Renal pelvis (tissue), 4 donors: ENCODE results near the gene MPG. TPM values are rescaled to one million over a fixed set of nuclear protein-coding genes. Genes with fewer than 3 reads are reported as not detected.

Experiments used
- DNase-seq: peaks from one replicate; pipeline ENCODE4 v3.0.0-alpha.2; 2013
- polyA plus RNA-seq, 3 donors: library from polyadenylated mRNA; unstranded; fragments of 120-200 nt; gene quantifications; one replicate each; pipeline ENCODE4 v1.2.1, GENCODE V29; 2013; ENCODE audit not compliant: insufficient read length in 3 of 3

The MPG gene
- polyA plus RNA-seq, 3 donors = 26.9 to 32.2 (median 31.5) TPM

DNA sequence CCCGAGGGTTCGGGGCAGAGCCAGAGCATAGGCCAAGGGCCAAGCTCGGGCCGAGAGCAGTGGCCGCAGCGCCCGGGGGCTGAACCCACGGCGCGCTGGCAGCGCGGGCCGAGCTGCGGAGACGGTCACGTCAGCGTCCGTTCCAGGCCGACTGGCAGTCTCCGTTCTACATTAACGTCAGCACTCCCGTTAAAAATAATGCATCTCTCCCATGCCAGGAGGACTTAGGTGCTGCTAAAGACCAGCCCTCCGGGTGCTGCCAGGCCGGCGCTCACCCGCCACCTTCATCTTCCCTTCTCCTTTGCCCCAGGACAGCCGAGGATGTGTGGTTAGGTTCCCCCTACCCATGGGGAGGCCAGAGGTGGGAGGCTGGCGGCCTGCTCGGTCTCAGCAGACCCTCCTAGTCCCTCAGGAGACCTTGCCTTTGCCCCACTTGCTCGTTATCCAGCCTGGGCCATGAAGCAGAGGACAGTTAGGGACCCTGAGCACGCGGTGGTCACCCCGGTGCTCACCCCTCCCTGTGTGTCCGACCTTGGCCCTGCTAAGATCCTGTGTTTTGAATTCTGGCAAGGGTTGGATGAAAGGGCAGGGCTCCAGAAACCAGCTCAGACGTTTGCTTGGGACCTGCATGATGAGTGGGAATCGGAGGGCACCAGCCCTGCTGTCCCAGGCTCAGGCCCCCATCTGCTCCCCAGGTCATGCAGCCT, 572 bp downstream of the MPG start:
- no peak for DNase-seq

DNA sequence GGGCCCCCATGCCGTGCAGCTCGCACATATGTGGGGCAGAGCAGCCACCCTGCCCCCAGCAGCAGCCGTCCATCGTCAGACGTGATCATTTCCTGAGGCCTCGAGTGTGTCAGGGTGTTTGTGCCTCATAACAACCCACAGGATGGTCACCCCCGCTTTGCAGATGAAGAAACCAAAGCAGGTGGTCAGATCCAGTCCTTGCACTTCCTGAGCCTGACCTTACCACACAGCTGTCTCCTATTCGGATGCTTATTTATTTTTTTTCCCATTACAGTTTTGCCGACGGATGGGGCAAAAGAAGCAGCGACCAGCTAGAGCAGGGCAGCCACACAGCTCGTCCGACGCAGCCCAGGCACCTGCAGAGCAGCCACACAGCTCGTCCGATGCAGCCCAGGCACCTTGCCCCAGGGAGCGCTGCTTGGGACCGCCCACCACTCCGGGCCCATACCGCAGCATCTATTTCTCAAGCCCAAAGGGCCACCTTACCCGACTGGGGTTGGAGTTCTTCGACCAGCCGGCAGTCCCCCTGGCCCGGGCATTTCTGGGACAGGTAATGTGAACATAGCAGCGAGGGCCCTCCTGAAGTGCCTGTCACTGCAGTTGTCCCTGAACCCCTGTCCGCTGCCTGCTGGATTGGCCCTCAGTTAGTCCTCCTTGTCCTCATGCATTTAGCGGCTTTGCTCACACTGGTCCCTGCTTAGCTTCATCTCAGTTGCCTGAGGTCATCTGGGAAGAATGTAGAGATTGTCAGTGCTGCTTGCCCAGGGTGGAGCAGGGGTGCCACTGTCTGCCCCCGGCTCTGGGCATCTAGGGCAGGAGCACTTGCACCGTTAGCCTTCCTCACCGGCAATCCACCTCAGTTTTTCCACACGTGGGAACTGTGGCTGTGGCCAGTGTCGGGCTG, 1.4 kb downstream of the MPG start:
- no peak for DNase-seq

DNA sequence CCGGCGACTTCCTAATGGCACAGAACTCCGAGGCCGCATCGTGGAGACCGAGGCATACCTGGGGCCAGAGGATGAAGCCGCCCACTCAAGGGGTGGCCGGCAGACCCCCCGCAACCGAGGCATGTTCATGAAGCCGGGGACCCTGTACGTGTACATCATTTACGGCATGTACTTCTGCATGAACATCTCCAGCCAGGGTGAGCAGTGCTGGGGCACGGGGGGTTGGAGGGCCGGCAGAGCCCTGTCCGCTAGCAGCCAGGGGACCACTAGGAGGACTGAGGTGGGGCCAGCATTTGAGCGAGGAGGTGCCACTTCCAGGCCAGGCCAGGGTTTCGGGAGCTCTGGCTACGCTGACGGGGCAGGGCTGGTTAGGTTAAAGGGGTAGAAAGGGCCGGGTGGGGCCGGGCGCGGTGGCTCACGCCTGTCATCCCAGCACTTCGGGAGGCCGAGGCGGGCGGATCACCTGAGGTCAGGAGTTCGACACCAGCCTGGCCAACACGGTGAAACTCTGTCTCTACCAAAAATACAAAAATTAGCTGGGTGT, 5.1 kb downstream of the MPG start:
- no peak for DNase-seq

DNA sequence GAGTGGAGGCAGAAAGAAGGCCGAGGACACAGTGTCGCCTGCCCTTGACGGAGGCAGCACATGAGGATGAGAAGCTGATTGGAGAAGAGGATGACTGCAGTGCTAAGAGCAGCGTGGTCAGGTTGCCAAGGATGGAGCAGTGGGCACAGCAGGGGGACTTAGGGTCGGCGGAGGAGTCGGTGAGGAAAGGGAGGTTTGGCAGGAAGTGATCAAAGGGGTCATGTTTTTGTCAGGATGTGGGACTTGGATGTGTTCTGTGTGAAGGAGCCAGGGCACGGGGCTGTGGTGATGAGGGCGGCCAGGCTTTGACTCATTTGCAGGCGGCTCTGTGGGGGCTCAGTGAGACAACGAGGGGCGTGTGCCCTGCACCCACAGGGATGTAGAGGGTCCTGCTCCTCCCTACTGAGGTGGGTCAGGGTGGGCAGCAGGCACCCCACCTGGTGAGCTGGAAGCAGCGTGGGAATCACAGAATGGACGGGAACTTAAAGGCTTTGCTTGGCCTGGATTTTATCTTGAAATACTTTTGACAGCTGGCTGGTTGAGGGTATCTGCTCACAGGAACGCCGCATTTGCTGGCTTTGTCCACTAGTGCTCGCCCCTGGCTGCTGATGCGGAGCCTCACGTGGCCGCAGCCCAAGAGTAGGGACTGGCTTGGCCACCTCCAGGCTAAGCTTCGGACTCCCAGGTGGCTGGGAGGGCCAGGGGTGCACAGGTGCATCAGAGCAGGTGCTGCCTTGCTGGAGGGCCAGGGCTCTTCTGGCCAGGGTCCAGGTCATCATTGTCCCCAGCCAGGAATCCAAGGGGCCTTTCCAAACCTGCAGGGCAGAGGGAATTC, 6.0 kb downstream of the MPG start:
- DNase-seq = no peak

DNA sequence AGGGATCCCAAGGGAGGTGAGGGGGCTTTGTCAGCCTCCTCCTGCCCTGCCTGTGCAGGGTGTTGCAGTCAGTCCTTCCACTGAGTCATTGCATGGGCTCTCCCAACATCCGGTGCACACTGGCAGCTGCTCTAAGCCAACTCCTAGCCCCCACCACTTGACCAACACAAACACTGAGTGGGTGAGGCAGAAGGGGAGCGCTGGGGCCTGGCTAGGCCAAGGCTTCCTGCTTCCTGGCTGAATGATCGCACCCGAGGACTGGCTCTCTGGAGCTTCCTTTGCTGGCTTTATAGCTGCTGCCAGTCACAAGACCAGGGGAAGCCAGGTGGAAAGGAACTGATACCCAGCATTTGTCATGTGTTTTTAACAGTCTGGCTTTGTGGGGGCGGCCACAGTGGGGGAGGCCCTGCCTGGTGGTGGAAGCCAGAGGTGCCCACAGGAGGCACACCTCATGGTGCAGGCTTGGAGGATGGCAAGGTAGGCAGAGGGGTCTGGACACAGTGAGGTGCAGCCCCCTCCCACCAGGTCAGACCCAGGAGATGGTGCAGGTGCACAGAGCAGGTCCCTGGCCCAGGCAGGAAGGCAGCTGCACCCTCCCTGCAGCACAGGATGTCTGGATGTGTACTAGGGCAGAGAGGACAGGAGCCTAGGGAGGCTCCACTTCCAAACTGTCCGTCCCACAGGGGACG, 6.8 kb downstream of the MPG start:
- DNase-seq = peak; percentile 43

DNA sequence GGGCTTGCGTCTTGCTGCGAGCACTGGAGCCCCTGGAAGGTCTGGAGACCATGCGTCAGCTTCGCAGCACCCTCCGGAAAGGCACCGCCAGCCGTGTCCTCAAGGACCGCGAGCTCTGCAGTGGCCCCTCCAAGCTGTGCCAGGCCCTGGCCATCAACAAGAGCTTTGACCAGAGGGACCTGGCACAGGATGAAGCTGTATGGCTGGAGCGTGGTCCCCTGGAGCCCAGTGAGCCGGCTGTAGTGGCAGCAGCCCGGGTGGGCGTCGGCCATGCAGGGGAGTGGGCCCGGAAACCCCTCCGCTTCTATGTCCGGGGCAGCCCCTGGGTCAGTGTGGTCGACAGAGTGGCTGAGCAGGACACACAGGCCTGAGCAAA, 7.4 kb downstream of the MPG start:
- DNase-seq = no peak

DNA sequence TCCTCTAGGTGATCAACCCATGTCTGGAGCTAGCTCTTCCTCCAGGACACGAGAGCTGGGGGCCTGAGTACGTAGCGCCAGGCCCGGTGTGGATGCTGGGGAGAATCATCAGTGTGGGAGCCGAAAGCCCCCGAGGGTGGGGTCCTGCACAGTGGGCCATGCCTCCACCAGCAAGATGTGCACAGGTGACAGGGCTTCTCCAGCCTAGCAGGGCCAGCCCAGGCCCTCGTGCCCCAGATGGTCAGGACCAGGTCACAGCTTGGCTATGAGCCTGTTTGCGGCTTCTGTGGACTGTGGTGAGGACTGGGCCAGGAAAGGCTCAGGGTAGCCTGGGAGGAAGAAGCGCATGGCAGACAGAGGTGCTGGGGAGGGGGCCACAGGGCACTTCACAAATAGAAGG, 7.8 kb downstream of the MPG start:
- DNase-seq = no peak

DNA sequence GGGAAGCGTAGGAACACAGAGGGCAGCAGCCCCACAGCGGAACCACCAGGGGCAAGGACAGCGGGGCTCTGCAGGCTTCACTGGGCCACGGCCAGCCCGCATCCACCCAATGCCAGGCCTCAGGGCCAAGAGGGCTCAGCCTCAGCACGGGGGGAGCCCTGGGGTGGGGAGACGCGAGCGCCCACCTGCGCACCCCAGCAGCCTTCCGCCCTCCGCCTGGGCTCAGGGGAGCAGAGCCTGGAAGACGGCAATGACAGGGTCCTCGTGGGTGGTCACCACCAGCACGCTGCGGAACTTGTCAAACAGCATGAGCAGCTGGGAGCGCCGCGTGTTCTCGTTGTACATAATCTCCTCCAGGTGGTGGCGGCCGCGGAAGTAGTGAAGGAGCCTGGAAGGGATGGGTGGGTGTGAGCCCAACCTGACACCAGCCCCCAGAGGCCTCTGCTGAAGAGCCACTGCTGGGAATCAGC, 8.5 kb downstream of the MPG start:
- DNase-seq = no peak

DNA sequence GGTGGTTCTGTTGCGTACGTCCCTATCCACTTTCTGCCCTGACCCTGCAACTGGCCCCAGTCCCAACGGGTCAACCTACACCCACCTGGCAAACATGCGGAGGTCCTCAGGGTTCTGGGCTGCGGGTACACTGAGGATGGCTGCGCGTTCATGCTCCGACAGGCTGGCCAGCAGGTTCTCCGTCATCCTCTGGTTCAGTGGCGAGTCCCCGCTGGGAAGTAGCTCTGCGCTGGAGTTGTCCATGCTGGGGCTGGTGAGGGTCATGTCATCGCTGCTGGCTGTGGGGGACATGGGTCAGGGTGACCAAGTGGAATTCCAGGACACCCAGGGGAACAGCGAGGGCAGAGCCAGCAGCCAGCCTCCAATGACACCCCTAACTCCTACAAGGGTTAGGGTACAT, 10.6 kb downstream of the MPG start:
- DNase-seq = no peak

DNA sequence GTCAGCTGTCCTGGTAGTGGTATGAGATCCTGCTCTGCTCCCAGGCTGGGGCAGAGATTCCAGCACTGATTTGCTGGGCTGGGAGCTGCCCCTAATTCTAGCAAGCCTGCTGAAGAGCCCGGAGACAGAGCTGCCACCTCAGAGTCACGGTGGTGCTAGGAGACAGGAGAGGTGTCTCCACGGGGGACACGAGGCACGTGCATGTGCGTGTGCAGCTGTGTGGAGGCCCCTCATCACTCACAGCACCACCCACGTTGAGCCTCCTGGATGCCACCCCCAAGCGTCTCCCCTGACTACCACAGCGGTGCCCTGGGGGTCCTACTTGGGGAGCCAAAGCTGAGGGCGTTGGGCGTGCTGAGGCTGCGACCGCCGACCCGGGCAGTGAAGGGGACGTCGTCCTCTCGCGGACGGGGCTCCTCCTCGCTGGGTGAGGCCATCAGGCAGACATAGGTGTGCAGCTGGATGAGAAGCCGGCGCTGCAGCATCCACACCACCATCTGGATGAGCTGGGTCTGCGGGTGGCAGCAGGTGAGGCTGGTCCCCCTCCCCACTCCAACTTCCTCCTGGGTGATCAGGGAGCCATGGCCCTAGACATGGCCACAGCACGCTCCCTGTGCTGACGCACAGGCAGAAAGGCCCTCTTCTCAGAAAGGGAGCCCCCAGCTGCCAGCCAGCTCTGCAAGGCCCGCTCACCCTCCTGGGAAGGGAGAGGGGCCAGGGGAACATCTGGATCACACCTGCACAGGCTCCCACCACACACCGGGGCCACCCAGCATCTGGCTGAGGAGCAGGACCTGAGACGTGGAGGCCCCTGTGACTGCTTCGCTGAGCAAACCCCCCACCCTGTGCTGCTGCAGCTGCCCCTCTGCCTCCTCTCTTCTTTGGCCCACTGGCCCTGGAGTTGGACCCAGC, 11.6 kb downstream of the MPG start:
- DNase-seq = no peak

DNA sequence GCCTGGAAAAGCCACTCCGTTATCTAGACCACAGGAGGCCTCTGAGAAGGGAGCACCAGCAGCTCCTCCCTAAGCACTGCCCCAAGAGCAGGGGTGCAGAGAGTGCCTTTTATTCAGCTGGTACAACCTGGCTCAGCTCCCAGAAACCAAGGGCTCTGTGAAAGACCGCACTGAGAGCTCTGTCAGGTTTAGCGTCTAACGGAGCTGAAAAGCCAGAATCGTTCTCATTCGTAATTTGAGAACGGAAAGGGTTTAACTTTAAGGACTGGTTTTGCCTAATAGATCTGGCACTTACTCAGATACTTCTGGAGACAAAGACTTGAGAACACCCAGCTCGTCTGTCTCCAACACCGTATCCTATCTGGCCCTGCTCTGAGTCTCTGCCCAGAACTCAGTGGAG, 13.5 kb downstream of the MPG start:
- DNase-seq = no peak

DNA sequence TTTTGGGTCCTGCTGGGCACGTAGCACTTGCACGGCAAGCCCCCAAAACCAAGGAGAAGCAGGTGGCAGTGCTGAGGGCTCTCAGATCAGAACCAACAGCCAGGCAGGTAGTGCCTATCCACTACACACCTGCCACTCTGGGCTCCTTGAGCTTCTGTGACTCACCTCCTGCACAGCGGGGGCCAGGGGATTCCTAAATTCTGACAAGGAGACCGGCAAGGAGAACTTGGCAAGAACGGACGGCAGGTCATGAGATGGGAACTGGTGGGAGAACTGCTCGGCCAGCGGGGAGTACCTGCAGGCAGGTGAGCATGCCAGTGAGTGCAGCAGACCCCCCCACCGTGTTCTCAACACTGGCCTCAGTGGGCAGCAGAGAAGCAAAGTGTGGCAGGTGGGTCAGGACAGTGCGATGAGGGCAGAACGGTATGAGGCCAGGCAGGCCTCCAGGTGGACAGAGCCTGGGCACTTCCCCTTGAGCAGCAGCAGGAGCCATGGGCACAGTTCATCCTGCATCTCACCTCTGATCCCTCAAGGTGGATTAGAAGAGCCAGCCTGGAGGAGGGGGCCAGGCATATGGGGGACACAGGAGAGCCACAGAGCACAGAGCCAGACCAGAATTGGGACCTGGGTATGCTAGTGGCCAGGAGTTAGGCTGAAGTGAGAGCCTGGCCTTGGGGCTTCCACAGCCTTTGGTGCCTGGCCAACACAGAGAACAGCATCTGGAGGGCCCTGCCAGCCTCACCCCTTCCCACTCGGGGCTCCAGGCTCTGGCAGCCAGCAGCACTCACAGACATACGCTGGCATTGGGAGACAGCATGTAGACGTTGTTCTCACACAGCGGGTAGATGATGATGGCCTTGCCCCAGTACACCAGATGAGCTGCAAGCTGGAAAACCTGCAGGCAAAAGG, 14.7 kb downstream of the MPG start:
- no peak for DNase-seq

DNA sequence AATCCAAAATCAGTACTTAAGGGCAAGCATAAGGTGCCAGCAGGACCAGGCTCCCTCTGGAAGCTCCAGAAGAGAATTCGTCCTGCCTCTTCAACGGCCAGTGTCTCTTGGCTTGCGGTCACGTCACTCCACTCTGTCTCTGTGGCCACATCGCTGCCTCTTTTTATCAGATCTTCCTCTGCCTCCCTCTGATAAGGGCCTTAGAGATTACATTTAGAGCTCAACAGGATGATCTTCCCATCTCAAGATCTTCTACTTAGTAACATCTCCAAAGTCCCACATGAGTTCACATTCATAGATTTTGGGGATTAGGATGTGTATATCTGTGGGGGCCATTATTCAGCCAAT, 16.9 kb downstream of the MPG start:
- no peak for DNase-seq

DNA sequence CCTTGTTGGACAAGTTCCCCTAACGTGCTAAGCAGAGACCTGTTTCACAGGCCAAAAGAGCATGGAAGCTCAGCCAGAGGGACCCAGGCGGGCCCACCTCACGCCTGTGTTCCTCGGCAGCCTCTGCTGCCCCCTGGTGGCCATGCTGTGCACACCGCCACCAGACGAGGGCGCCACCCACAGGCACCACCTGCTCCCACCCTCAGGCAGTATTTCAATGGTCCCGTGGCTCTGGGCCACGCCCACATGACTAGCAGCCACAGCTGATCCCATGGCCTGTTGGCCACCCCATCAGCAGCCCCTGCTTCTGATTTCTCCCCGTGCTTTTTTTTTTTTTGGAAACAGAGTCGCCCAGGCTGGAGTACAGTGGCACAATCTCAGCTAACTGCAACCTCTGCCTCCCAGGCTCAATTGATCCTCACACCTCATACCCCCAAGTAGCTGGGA, 18.9 kb downstream of the MPG start:
- DNase-seq = peak; percentile 68

DNA sequence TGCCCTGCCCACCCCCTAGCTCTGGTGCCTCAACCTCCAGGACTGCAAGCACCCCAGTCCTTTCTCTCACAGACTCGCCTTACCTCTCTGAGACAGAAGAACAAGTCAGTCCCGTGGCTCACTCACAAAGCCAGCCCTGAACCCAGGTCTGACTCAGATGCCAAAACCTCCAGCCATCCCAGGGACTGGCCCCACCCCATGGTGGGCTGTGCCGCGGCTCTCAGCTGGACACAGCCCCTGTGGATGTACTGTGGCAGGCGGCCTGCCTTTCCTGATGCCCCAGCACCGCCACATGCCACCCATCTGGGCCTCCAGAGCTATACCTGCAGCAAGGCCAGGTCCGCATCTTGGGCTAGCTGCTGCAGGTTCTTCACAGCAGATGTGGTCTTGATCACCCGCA, 19.8 kb downstream of the MPG start:
- no peak for DNase-seq

DNA sequence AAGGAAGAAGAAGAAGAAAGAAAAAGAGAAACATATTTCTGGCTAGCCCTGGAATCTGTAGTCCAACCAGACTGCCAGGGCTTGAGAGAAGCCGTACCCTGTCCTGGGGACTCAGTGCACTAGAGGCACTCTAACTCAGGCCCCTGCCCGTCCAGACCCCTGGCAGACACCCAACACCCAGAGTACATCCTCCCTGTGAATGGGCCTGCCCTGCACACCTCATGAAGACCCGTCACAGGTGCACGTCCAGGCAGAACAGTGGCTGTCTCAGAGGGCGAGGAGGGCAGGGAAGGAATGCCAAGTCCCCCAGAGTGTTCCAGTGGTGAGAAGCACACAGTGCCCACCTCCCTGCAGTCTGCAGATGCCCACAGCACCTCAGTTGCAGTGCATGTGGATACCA, 23.0 kb downstream of the MPG start:
- no peak for DNase-seq

DNA sequence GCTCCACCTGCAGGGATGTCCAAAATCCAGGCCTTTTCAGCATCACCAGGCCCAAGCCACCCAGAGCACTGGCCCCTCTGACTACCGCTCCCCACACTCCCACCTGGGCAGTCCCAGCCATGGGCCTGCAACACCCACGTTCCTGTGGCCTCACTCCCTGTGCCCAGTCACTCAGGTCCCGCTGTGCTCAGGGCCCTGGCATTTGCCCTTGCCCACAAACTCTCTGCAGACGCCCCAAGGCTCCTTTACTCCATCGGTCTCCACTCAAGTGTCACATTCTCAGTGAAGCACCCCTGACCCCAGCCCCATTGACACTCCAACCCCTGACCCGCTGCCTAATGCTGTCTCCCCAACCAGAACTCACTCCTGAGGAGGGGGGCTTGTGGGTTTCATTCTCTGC, 23.6 kb downstream of the MPG start:
- DNase-seq = no peak

DNA sequence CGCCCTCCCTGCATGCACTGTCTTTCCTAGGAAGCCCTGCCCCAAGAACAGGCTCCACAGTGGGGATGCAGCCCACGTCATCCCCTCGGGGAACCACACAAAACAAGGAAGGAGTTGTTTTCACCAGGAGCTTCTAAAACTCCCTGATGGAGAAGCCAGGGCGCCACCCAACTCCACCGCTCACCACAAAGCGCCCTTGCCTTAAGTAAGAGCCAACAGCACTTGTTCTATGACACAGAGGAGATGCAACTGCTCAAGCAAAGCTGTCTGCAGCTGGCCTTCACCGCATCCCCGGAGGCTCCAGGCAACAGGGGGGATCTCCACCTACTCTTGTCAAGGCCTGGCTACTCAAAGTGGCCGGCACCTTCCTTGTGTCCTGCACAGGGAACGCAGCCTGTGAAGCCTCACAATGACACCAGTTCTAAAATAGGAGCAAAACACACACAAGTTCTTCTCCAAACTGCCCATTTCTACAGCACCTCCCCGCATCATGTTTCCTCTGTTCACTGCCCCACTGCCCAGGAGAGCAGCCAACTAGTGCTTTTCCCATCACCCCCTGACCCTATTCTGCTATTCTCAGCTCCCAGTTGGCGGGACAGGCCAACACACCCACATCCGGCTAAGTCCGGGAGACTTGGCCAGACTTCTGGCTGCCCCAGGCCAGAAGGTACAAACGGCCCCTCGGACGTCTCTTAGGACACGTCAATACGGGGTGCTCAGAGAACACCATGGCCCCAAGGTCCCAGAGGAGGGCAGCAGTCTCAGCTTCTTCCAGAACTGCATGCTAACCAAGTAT, 24.2 kb downstream of the MPG start:
- no peak for DNase-seq
